ENCODE results near the gene ZMYND8.

DNA sequence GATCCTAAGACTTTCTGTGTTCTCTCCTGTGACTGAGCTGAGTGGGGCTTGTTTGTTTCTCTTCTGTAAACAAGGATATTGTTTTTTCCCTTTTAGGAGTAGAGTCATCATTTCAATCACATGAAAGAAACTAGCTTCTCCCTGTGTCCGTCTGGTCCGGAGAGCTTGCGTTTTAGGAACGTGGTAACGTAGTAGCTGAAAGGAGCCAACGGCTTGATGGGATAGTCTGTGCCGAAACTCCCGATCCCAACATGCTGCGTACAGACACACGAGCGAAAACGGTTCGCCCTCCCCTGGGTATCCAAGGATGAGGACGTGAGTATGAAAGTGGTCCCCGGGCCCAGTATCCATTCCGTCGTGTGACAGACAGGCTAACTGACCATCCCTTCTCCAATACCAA, 146.5 kb downstream of the ZMYND8 start:
- TF ChIP-seq, protein P1, sequence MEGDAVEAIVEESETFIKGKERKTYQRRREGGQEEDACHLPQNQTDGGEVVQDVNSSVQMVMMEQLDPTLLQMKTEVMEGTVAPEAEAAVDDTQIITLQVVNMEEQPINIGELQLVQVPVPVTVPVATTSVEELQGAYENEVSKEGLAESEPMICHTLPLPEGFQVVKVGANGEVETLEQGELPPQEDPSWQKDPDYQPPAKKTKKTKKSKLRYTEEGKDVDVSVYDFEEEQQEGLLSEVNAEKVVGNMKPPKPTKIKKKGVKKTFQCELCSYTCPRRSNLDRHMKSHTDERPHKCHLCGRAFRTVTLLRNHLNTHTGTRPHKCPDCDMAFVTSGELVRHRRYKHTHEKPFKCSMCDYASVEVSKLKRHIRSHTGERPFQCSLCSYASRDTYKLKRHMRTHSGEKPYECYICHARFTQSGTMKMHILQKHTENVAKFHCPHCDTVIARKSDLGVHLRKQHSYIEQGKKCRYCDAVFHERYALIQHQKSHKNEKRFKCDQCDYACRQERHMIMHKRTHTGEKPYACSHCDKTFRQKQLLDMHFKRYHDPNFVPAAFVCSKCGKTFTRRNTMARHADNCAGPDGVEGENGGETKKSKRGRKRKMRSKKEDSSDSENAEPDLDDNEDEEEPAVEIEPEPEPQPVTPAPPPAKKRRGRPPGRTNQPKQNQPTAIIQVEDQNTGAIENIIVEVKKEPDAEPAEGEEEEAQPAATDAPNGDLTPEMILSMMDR (conservative IDR thresholded peaks at IDR 0.05): no peak
- no peak for TF ChIP-seq ZFX (IDR thresholded peaks at IDR 0.05)
